Esophagus mucosa (tissue), 1 donor: Measurements from ENCODE around the gene AP3M1. TPM values are rescaled to one million over a fixed set of nuclear protein-coding genes. Genes with fewer than 3 reads are reported as not detected.
"Not testable (repeated sequence)": the region's sequence is repeated elsewhere in the genome, so short reads cannot be mapped to it uniquely, and the experiment has no call there.

ENCODE experiments used
- ATAC-seq: fragments of 200-7000 bp; cut with Tn5 transposase; one replicate; pipeline ENCODE4 v1.9.1; 2020
- total RNA-seq: library from RNA; stranded (reverse); gene quantifications from one replicate; pipeline ENCODE4 v1.2.4, GENCODE V29; 2023
- donor health status: DM: yes; HTN: yes; CAD: no.

The AP3M1 gene
- total RNA-seq, 1 donor from 2014 or later, result 22.6 TPM

- no peak for ATAC-seq
These were observed 12.9 kb upstream of the AP3M1 start for GRCh38 chr10:74163319-74164068.

- no peak for ATAC-seq
These were observed 9.4 kb upstream of the AP3M1 start for GRCh38 chr10:74160013-74160412.

GRCh38 chr10:74156919-74157289 is 6.3 kb upstream of the AP3M1 start:
- ATAC-seq, result no peak

- no peak for ATAC-seq
These were observed 3.0 kb upstream of the AP3M1 start for GRCh38 chr10:74153676-74154075.

- ATAC-seq, result no peak
These were observed 2.5 kb upstream of the AP3M1 start for GRCh38 chr10:74153123-74153522.

- no peak for ATAC-seq
These were observed 1.5 kb upstream of the AP3M1 start for GRCh38 chr10:74151879-74152722.

GRCh38 chr10:74150990-74151878 is 606 bp upstream of the AP3M1 start, which contains the start of gene ADK:
ADK (plus strand) TSS chr10:74151221; CDS start chr10:74151279, 58 bp downstream.
- ATAC-seq, result peak; percentile 98

- not testable (repeated sequence) for ATAC-seq
These were observed 3.6 kb downstream of the AP3M1 start for GRCh38 chr10:74146980-74147379.

GRCh38 chr10:74145133-74145532 is 5.5 kb downstream of the AP3M1 start:
- ATAC-seq, result no peak

GRCh38 chr10:74140553-74140952 is 10.1 kb downstream of the AP3M1 start:
- no peak for ATAC-seq

GRCh38 chr10:74139981-74140380 is 10.6 kb downstream of the AP3M1 start:
- no peak for ATAC-seq

- ATAC-seq, result not testable (repeated sequence)
These were observed 12.0 kb downstream of the AP3M1 start for GRCh38 chr10:74138596-74138995.

- no peak for ATAC-seq
These were observed 12.6 kb downstream of the AP3M1 start for GRCh38 chr10:74137992-74138391.

- no peak for ATAC-seq
These were observed 15.2 kb downstream of the AP3M1 start for GRCh38 chr10:74135452-74135851.

- ATAC-seq, result no peak
These were observed 16.5 kb downstream of the AP3M1 start for GRCh38 chr10:74133923-74134820.

GRCh38 chr10:74123081-74123480 is 27.5 kb downstream of the AP3M1 start:
- no peak for ATAC-seq

GRCh38 chr10:74122060-74122459 is 28.6 kb downstream of the AP3M1 start:
- ATAC-seq, result no peak

- ATAC-seq, result no peak
These were observed 29.3 kb downstream of the AP3M1 start for GRCh38 chr10:74121368-74121767.

GRCh38 chr10:74120911-74121310 is 29.7 kb downstream of the AP3M1 start:
- no peak for ATAC-seq

- ATAC-seq, result peak; percentile 78
These were observed 31.8 kb downstream of the AP3M1 start for GRCh38 chr10:74118804-74119203.

- ATAC-seq, result no peak
These were observed 32.9 kb downstream of the AP3M1 start for GRCh38 chr10:74117738-74118137.

GRCh38 chr10:74114041-74114448 is 36.6 kb downstream of the AP3M1 start:
- ATAC-seq, result no peak
